Mesodermal cell (in vitro differentiated cells): ENCODE data around the gene ECEL1. TPM values are rescaled to one million over a fixed set of nuclear protein-coding genes. Genes with fewer than 3 reads are reported as not detected.
"Not testable (repeated sequence)": the region's sequence is repeated elsewhere in the genome, so short reads cannot be mapped to it uniquely, and the experiment has no call there.

Source experiments
- H3K27ac ChIP-seq: 2 replicates; pipeline ENCODE4 v1.7.0; 2013; ENCODE audit warnings: mild to moderate bottlenecking, low read depth, low read length, moderate library complexity; ENCODE audit not compliant: severe bottlenecking
- H3K36me3 ChIP-seq: 2 replicates; pipeline ENCODE4 v1.7.1; 2013; ENCODE audit warnings: mild to moderate bottlenecking, low read length, moderate library complexity; ENCODE audit not compliant: control insufficient read depth, insufficient read depth
- H3K4me1 ChIP-seq: one replicate; pipeline ENCODE4 v1.7.1; 2013; ENCODE audit warnings: mild to moderate bottlenecking, low read length; ENCODE audit not compliant: insufficient read depth, control insufficient read depth, poor library complexity, severe bottlenecking
- H3K4me3 ChIP-seq: 2 replicates; pipeline ENCODE4 v1.7.0; 2013; ENCODE audit warnings: low read length, control low read depth, mild to moderate bottlenecking; ENCODE audit not compliant: insufficient read depth, poor library complexity, severe bottlenecking; ENCODE audit errors: extremely low read depth
- H3K9me3 ChIP-seq: 2 replicates; pipeline ENCODE4 v1.7.1; 2013; ENCODE audit warnings: mild to moderate bottlenecking, low read length, moderate library complexity; ENCODE audit not compliant: control insufficient read depth
- WGBS, 2 experiments: methylation state at CpG; one replicate each; pipeline ENCODE4 v1.1.5; 2013; ENCODE audit warnings: missing lambda C conversion rate in 2 of 2; ENCODE audit not compliant: insufficient coverage in 2 of 2; 5-methylcytosine and 5-hydroxymethylcytosine counted together
- polyA plus RNA-seq, 2 experiments: library from polyadenylated mRNA; stranded (reverse); fragments of 50-300 nt; gene quantifications; one replicate each; pipeline ENCODE4 v1.2.3, GENCODE V29; 2013

Gene ECEL1
- 1.4 TPM for polyA plus RNA-seq (2013, experiment 1 of 2)
- polyA plus RNA-seq (2013, experiment 2 of 2) = 0.66 TPM

GRCh38 chr2:232487385-232488096 is at the start of gene ECEL1:
Gene ECEL1, minus strand, starts transcription at chr2:232487834. Its CDS starts 1,181 bp downstream, at chr2:232486653.
- no peaks in the 10 kb centered on the region for H3K36me3 ChIP-seq
- no peaks in the 10 kb centered on the region for H3K9me3 ChIP-seq
- 0 to 1% methylated on average over 43 to 82 of the region's 102 CpGs for WGBS, 2 experiments
- peak within 1 kb of the TSS; percentile 11 for H3K4me3 ChIP-seq
- H3K4me1 ChIP-seq = no peaks in the 10 kb centered on the region
- H3K27ac ChIP-seq = no peak within 1 kb of the TSS

GRCh38 chr2:232537079-232537478 is 49.4 kb upstream of the ECEL1 start:
- Histone ChIP-seq H3K4me3 (no peak overlapping the region), H3K36me3 (no peaks in the 10 kb centered on the region), H3K4me1 (peaks cover 2% of the 10 kb centered on the region), H3K27ac (no peak overlapping the region), H3K9me3 (peaks cover 5% of the 10 kb centered on the region)
- WGBS, 2 experiments = 62 to 79% methylated on average over 3 to 4 of the region's 5 CpGs

- Histone ChIP-seq H3K4me3 (no peak overlapping the region), H3K27ac (no peak overlapping the region), H3K36me3 (no peaks in the 10 kb centered on the region), H3K9me3 (peaks cover 5% of the 10 kb centered on the region), H3K4me1 (peaks cover 2% of the 10 kb centered on the region)
- WGBS, 2 experiments = 87 to 90% methylated on average over 3 to 4 of the region's 5 CpGs
Measured at GRCh38 chr2:232535761-232536530, 48.3 kb upstream of the ECEL1 start.

GRCh38 chr2:232534940-232535651 is 47.5 kb upstream of the ECEL1 start:
- peaks cover 2% of the 10 kb centered on the region for H3K4me1 ChIP-seq
- peaks cover 5% of the 10 kb centered on the region for H3K9me3 ChIP-seq
- WGBS, 2 experiments = 88 to 95% methylated on average over 3 to 10 of the region's 14 CpGs
- no peak overlapping the region for H3K4me3 ChIP-seq
- no peak overlapping the region for H3K27ac ChIP-seq
- H3K36me3 ChIP-seq = no peaks in the 10 kb centered on the region

GRCh38 chr2:232533944-232534710 is 46.5 kb upstream of the ECEL1 start:
- 86% methylated on average over 10 to 13 of the region's 13 CpGs for WGBS, 2 experiments
- no peak overlapping the region for H3K4me3 ChIP-seq
- H3K36me3 ChIP-seq = no peaks in the 10 kb centered on the region
- H3K4me1 ChIP-seq = no peaks in the 10 kb centered on the region
- H3K9me3 ChIP-seq = peaks cover 5% of the 10 kb centered on the region
- H3K27ac ChIP-seq = no peak overlapping the region

- not testable (repeated sequence) for H3K36me3 ChIP-seq, H3K4me3 ChIP-seq, H3K9me3 ChIP-seq, H3K4me1 ChIP-seq, H3K27ac ChIP-seq
- 86 to 88% methylated on average over 4 to 6 of the region's 7 CpGs for WGBS, 2 experiments
Measured at GRCh38 chr2:232532821-232533220, 45.2 kb upstream of the ECEL1 start.

GRCh38 chr2:232532419-232532818 is 44.8 kb upstream of the ECEL1 start:
- Histone ChIP-seq H3K4me1 (no peaks in the 10 kb centered on the region), H3K9me3 (peaks cover 5% of the 10 kb centered on the region), H3K4me3 (no peak overlapping the region), H3K27ac (no peak overlapping the region), H3K36me3 (no peaks in the 10 kb centered on the region)
- WGBS, 2 experiments = 90 to 92% methylated on average over 4 to 9 of the region's 9 CpGs

GRCh38 chr2:232530626-232531260 is 43.1 kb upstream of the ECEL1 start:
- Histone ChIP-seq H3K4me3 (no peak overlapping the region), H3K4me1 (no peaks in the 10 kb centered on the region), H3K27ac (no peak overlapping the region), H3K36me3 (no peaks in the 10 kb centered on the region), H3K9me3 (no peaks in the 10 kb centered on the region)
- WGBS, 2 experiments = 56 to 84% methylated on average over 4 to 8 of the region's 9 CpGs

- 91 to 94% methylated on average over 12 to 17 of the region's 17 CpGs for WGBS, 2 experiments
Measured at GRCh38 chr2:232529806-232530547, 42.3 kb upstream of the ECEL1 start.

More at GRCh38 chr2:232529806-232530547, 42.3 kb upstream of the ECEL1 start:
- no peaks in the 10 kb centered on the region for H3K36me3 ChIP-seq
- no peaks in the 10 kb centered on the region for H3K4me1 ChIP-seq
- no peak overlapping the region for H3K27ac ChIP-seq
- H3K9me3 ChIP-seq = no peaks in the 10 kb centered on the region
- H3K4me3 ChIP-seq = no peak overlapping the region
